Measurements from ENCODE around the gene ERVFRD-1.

ERVFRD-1 gene

DNA sequence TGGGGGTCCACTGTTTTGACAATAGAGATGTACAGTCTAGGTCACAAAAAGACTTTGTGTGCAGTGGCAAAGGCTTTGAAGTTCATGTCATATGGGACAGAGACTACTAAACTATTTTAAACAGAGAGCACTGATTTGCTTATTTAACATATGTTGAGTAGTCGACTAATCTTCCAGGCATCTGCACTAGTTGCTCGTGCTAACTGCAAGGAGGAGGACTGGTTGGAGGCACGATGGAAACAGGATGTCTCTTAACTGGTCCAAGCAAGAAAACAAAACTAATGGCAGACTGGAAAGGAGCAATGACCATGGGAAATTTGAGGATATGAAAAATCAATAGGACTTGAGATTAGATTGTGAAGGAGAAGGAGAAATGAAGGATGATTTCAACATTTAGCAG, 28.5 kb upstream of the ERVFRD-1 start:
- Histone ChIP-seq H3K4me3 (no peak overlapping the region), H3K27ac (no peak overlapping the region)
- DNase-seq (ENCODE audit: low spot score) = no peak
- TF ChIP-seq, protein P1, sequence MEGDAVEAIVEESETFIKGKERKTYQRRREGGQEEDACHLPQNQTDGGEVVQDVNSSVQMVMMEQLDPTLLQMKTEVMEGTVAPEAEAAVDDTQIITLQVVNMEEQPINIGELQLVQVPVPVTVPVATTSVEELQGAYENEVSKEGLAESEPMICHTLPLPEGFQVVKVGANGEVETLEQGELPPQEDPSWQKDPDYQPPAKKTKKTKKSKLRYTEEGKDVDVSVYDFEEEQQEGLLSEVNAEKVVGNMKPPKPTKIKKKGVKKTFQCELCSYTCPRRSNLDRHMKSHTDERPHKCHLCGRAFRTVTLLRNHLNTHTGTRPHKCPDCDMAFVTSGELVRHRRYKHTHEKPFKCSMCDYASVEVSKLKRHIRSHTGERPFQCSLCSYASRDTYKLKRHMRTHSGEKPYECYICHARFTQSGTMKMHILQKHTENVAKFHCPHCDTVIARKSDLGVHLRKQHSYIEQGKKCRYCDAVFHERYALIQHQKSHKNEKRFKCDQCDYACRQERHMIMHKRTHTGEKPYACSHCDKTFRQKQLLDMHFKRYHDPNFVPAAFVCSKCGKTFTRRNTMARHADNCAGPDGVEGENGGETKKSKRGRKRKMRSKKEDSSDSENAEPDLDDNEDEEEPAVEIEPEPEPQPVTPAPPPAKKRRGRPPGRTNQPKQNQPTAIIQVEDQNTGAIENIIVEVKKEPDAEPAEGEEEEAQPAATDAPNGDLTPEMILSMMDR (IDR thresholded peaks at IDR 0.05) = no peak

DNA sequence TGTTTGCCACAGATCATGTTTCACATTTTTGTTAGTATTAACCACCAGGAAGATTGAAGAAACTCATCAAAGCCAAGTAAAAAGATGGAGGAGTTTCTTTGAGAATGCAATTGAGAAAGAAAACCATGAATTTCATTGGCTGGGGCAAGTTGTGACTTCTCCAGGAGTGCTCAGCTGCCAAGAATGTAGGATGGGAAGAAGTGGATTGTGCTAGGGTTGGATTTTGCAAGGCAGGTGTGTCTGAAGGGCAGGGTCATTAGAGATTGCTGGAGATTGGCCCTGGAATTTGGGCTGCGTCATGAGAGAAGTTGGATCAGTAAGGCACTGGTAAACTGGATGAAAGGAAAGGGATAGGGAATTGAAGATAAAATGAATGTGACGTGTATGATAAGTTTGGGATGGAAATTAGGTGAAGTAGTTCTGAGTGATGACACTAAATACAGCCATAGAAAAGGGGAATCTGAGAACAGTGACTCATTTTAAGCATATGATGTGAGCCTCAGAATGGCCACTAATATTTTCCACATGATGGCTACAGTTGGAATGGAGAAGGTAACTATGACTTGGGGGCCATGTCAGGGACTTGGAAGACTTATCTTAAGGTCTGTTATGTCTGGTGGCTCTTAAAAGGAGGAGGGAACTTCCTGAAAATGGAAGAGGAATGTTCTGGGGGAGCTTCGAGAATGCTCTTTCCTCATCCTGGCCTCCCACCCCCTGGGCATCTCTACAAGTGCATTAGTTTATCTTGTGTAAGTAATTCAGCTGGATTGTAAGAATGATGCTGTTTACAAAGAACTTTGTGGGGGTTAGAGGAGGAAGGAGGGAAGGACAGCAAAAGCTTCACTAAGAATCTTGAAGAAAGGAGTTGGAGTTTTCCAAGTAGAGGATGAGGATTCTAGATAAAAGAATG, 27.8 kb upstream of the ERVFRD-1 start:
- no peak for DNase-seq (ENCODE audit: low spot score)
- Histone ChIP-seq H3K27ac (no peak overlapping the region), H3K4me3 (no peak overlapping the region)
- TF ChIP-seq, protein P1 (IDR thresholded peaks at IDR 0.05) = no peak

DNA sequence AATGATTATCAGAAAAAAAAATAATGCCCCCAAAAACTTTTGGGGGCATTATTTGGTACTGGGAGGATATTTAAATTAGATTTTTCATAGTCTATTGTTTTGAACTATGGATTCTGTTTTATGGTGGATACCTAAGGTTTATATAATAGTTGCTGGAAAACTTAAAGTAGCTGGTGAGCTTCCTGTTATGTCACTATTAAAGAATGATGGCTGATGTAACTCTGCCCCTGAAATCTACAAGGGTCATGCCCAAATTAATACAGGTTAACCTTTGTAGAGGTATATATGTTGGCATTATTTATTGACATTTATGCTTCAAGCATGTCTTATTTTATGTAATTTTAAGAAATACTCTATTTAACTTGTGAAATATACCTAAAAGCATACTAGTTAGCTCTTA, 25.3 kb upstream of the ERVFRD-1 start:
- Histone ChIP-seq H3K4me3 (no peak overlapping the region), H3K27ac (no peak overlapping the region)
- no peak for DNase-seq (ENCODE audit: low spot score)
- TF ChIP-seq, protein P1 (IDR thresholded peaks at IDR 0.05) = no peak

DNA sequence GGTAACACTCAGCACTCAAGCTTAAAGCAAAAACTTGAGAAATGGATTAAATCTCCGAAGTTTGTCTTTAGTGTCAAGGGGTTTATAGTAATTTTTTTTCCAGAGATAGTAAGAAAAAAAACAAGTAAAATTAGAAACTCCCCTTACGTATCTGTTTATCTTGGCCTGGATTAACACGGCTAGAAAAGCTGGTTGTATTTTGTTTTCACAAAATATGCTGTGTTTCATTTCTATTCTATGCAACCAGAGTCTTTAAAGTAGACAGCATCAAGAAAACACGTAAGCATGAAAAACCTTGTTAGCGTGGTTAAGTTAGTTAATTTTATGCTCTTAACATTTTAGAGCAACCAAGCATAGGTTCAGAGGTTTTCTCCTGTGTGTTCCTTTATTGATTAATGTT, 21.8 kb upstream of the ERVFRD-1 start:
- no peak for DNase-seq (ENCODE audit: low spot score)
- TF ChIP-seq, protein P1 (IDR thresholded peaks at IDR 0.05) = no peak
- no peak overlapping the region for H3K27ac ChIP-seq
- H3K4me3 ChIP-seq = no peak overlapping the region

DNA sequence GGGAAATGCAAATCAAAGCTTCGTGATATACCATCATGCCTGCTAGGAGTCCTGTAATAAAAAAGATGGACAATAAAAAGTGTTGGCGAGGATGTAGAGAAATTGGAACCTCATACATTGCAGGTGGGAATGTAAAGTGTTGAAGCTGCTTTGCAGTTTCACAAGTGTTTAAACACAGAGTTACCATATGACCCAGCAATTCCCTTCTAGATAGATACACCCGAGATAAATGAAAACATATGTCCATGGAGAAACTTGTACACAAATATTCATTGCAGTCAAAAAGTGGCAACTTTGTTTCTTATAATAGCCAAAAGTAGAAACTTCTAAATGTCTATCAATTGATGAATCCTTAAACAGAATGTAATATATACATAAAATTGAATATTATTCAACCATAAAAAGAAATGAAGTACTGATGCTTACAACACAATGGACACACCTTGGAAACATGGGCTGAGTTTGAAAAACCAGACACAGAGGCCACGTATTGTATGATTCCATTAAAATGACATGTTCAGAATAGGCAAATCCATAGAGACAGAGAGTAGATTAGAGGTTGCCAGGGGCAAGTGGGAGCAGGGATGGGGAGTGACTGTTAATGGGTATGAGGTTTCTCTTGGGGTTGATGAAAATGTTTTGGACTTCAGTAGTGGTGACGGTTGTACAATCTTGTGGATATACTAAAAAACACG, 20.8 kb upstream of the ERVFRD-1 start:
- no peak for DNase-seq (ENCODE audit: low spot score)
- Histone ChIP-seq H3K4me3 (no peak overlapping the region), H3K27ac (no peak overlapping the region)
- TF ChIP-seq, protein P1 (IDR thresholded peaks at IDR 0.05) = no peak

DNA sequence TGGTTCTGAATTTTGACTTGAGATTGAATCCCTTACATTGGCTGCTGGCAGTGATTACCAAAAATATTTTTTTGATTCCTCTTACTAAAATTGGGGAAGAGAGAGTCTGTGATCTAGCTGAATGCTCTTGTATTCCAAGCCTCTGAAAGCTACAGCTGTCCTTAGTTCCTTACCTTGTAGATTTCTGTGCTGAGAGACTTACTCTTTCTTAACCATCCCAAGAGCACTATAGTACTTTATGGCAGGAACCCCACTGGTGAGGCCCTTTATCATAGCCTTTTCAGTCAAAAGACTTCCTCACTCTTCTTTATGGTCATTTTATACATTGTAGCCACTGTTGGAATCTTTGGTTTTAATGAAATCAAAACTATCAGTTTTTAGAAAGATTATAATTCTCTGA, 19.1 kb upstream of the ERVFRD-1 start:
- H3K27ac ChIP-seq = no peak overlapping the region
- H3K4me3 ChIP-seq = no peak overlapping the region
- TF ChIP-seq, protein P1 (IDR thresholded peaks at IDR 0.05) = no peak
- DNase-seq (ENCODE audit: low spot score) = no peak
